B cell (primary cell): ENCODE measurements around the gene CLDN20. TPM values are rescaled to one million over a fixed set of nuclear protein-coding genes. Genes with fewer than 3 reads are reported as not detected.
"Not testable (repeated sequence)": the region's sequence is repeated elsewhere in the genome, so short reads cannot be mapped to it uniquely, and the experiment has no call there.

Experiments used
- ATAC-seq: fragments of 200-7000 bp; cut with Tn5 transposase; one replicate; pipeline ENCODE4 v1.10.0; 2021; ENCODE audit warnings: low read depth, mild to moderate bottlenecking, moderate number of reproducible peaks, moderate library complexity
- CTCF ChIA-PET: fragments of 350-600 bp; sonication (Branson Sonifier 250); formaldehyde crosslinking; loops from one replicate; lab custom pipeline; 2021; ENCODE audit warnings: antibody characterized with exemption, inconsistent platforms; lab: Charles Lee
- POLR2A ChIA-PET: fragments of 350-600 bp; sonication (Branson Sonifier 250); formaldehyde crosslinking; loops from one replicate; lab custom pipeline; 2021; ENCODE audit warnings: antibody characterized with exemption; lab: Charles Lee
- DNase-seq: peaks from one replicate; pipeline ENCODE4 v3.0.0; 2013
- H2AFZ ChIP-seq: 2 replicates; pipeline ENCODE4 v1.6.1; 2012; ENCODE audit warnings: mild to moderate bottlenecking, low read depth, low read length; ENCODE audit not compliant: insufficient read depth, poor library complexity, severe bottlenecking
- H3K27ac ChIP-seq, 2 donors: 1 replicate in 1 of 2; 2 replicates in 1 of 2; pipeline ENCODE4 v1.5.1; 2012 to 2013; ENCODE audit warnings: low read length in 2 of 2, mild to moderate bottlenecking in 2 of 2, moderate library complexity in 1 of 2
- H3K27me3 ChIP-seq, 4 experiments: fragments of 200-600 bp in 1 of 4; sonication (generic) in 1 of 4; replicated peaks in 1 of 4; 1 replicate in 2 of 4; 2 replicates in 2 of 4; pipeline versions ENCODE4 v1.6.1 to v1.7.0; 2013 to 2016; ENCODE audit warnings: low read length in 3 of 4, mild to moderate bottlenecking in 2 of 4, mixed read lengths in 1 of 4, moderate library complexity in 1 of 4; ENCODE audit not compliant: insufficient read depth in 4 of 4, control insufficient read depth in 3 of 4; ENCODE audit errors: control extremely low read depth in 1 of 4
- H3K36me3 ChIP-seq, 2 experiments: replicated peaks in 1 of 2; 1 replicate in 1 of 2; 2 replicates in 1 of 2; pipeline versions ENCODE4 v1.6.1 to v1.7.1; 2013; ENCODE audit warnings: low read length in 1 of 2; ENCODE audit not compliant: insufficient read depth in 2 of 2, control insufficient read depth in 1 of 2; ENCODE audit errors: control extremely low read depth in 1 of 2, extremely low read depth in 1 of 2
- H3K4me1 ChIP-seq, 2 donors: fragments of 200-600 bp in 1 of 2; sonication (generic) in 1 of 2; 1 replicate in 1 of 2; 2 replicates in 1 of 2; pipeline versions ENCODE4 v1.5.1 to v1.6.1; 2013 to 2017; ENCODE audit warnings: low read length in 2 of 2; ENCODE audit not compliant: control insufficient read depth in 2 of 2, insufficient read depth in 2 of 2
- H3K4me2 ChIP-seq: replicated peaks from 2 replicates; pipeline ENCODE3; 2012; ENCODE audit warnings: mild to moderate bottlenecking, low read depth, low read length; ENCODE audit not compliant: poor library complexity, severe bottlenecking
- H3K4me3 ChIP-seq, 5 experiments: fragments of 200-600 bp in 1 of 5; sonication (generic) in 1 of 5; 1 replicate in 3 of 5; 2 replicates in 2 of 5; pipeline versions ENCODE4 v1.5.1 to v1.7.0; 2011 to 2016; ENCODE audit warnings: low read length in 4 of 5, mild to moderate bottlenecking in 4 of 5, low read depth in 2 of 5, control low read depth in 1 of 5, moderate library complexity in 1 of 5; ENCODE audit not compliant: insufficient read depth in 1 of 5; ENCODE audit errors: control extremely low read depth in 1 of 5, extremely low read depth in 1 of 5
- H3K79me2 ChIP-seq: fragments of 200-600 bp; sonication (generic); one replicate; pipeline ENCODE4 v1.6.0; 2016; ENCODE audit warnings: low read length; ENCODE audit not compliant: control insufficient read depth, insufficient read depth
- H3K9ac ChIP-seq: fragments of 200-600 bp; sonication (generic); 2 replicates; pipeline ENCODE4 v1.6.1; 2017; ENCODE audit warnings: mild to moderate bottlenecking, low read length, moderate library complexity
- H3K9me3 ChIP-seq, 3 donors: one replicate each; pipeline versions ENCODE4 v1.6.1 to v1.7.1; 2013; ENCODE audit warnings: low read length in 2 of 3; ENCODE audit not compliant: control insufficient read depth in 2 of 3, insufficient read depth in 1 of 3; ENCODE audit errors: control extremely low read depth in 1 of 3
- H4K20me1 ChIP-seq: 2 replicates; pipeline ENCODE4 v1.6.0; 2012; ENCODE audit warnings: mild to moderate bottlenecking, low read length; ENCODE audit not compliant: insufficient read depth, control insufficient read depth, poor library complexity, severe bottlenecking
- H3K27ac Mint-ChIP-seq: one replicate; pipeline ENCODE4 v1.8.0; 2021; ENCODE audit warnings: mixed read lengths
- H3K27me3 Mint-ChIP-seq: one replicate; pipeline ENCODE4 v1.8.0; 2021; ENCODE audit warnings: mixed read lengths
- H3K4me1 Mint-ChIP-seq: one replicate; pipeline ENCODE4 v1.8.0; 2021; ENCODE audit warnings: mixed read lengths
- H3K4me3 Mint-ChIP-seq: one replicate; pipeline ENCODE4 v1.8.0; 2021; ENCODE audit warnings: mixed read lengths
- H3K9me3 Mint-ChIP-seq: one replicate; pipeline ENCODE4 v1.8.0; 2022; ENCODE audit warnings: mixed read lengths; ENCODE audit not compliant: insufficient read depth
- EZH2 ChIP-seq: IDR thresholded peaks from 2 replicates; pipeline ENCODE4 v1.6.1; 2012; ENCODE audit warnings: borderline replicate concordance, low read depth, mild to moderate bottlenecking, moderate library complexity, low read length; ENCODE audit not compliant: insufficient read depth, poor library complexity, severe bottlenecking
- WGBS: methylation state at CpG from one replicate; pipeline ENCODE4 v1.1.5; 2013; ENCODE audit warnings: missing lambda C conversion rate; ENCODE audit not compliant: insufficient coverage; 5-methylcytosine and 5-hydroxymethylcytosine counted together
- intact Hi-C: fragments of 100-400 bp; cut with micrococcal nuclease; formaldehyde crosslinking; loops from one replicate; pipeline ENCODE4 v1.10.0; 2022
- polyA plus RNA-seq: library from polyadenylated mRNA; depleted of rRNA; stranded (reverse); fragments of >200 nt; gene quantifications from 2 replicates; pipeline ENCODE4 v1.2.3, GENCODE V29; 2012
- total RNA-seq, 2 donors: library from RNA; stranded (reverse); fragments of 120-200 nt in 1 of 2; gene quantifications; 1 replicate in 1 of 2; 2 replicates in 1 of 2; pipeline versions ENCODE4 v1.2.3 to v1.2.4, GENCODE V29; 2013 to 2022
- TF ChIP-seq, protein P1 (sequence below): fragments of 200-600 bp; IDR thresholded peaks from one replicate; pipeline ENCODE4 v1.8.0; 2022; ENCODE audit warnings: antibody characterized with exemption, mild to moderate bottlenecking

Gene CLDN20
- total and polyA plus RNA-seq, 2 donors (not counting 1 experiment from before 2014, with no cell fraction given): not detected

DNA sequence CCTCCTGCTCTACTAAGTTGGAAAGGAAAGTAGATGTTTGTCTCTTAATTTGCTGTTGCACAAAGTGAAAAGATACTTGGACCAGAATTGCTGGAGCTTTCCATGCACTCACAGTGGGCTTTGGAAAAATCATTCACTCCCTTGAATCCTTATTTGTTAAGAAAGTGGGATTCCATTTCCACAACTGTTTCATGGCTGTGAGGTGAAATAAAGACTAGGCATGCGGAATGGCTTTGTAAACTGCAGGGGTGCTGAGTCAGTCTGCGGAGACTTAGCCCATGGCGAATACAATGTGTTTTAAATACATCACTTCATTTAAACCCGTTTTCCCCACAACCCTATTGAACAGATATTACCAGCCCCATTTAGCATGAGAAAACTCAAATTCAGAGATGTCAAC, 36.8 kb upstream of the CLDN20 start:
- Histone ChIP-seq H3K9ac (no peak overlapping the region), H3K4me2 (no peak overlapping the region), H3K4me1 (no peaks in the 10 kb centered on the region), H4K20me1 (no peaks in the 10 kb centered on the region), H2AFZ (no peak overlapping the region), H3K79me2 (no peaks in the 10 kb centered on the region), H3K27me3 (no peaks in the 10 kb centered on the region), H3K27ac (no peak overlapping the region), H3K36me3 (no peaks in the 10 kb centered on the region), H3K4me3 (no peak overlapping the region), H3K9me3 (peaks cover 0 to 5% (median 0%) of the 10 kb centered on the region in 3 donors)
- ChIA-PET POLR2A (no interaction called here), CTCF (interaction anchor here (1.0 kb wide), 1 partner anchor 299 kb away, joined by 3 read pairs; no protein-coding TSS in a partner anchor)
- H3K4me3 Mint-ChIP-seq: no peak overlapping the region
- intact Hi-C loops: no loop called here
- DNase-seq (no peak), ATAC-seq (no peak)
- H3K9me3 Mint-ChIP-seq: no peaks in the 10 kb centered on the region
- H3K27ac Mint-ChIP-seq: no peak overlapping the region
- TF ChIP-seq, protein P1, sequence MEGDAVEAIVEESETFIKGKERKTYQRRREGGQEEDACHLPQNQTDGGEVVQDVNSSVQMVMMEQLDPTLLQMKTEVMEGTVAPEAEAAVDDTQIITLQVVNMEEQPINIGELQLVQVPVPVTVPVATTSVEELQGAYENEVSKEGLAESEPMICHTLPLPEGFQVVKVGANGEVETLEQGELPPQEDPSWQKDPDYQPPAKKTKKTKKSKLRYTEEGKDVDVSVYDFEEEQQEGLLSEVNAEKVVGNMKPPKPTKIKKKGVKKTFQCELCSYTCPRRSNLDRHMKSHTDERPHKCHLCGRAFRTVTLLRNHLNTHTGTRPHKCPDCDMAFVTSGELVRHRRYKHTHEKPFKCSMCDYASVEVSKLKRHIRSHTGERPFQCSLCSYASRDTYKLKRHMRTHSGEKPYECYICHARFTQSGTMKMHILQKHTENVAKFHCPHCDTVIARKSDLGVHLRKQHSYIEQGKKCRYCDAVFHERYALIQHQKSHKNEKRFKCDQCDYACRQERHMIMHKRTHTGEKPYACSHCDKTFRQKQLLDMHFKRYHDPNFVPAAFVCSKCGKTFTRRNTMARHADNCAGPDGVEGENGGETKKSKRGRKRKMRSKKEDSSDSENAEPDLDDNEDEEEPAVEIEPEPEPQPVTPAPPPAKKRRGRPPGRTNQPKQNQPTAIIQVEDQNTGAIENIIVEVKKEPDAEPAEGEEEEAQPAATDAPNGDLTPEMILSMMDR: no peak
- 94% methylated on average over 2 of the region's 4 CpGs for WGBS
- no peaks in the 10 kb centered on the region for H3K27me3 Mint-ChIP-seq
- H3K4me1 Mint-ChIP-seq: peaks cover 4% of the 10 kb centered on the region

DNA sequence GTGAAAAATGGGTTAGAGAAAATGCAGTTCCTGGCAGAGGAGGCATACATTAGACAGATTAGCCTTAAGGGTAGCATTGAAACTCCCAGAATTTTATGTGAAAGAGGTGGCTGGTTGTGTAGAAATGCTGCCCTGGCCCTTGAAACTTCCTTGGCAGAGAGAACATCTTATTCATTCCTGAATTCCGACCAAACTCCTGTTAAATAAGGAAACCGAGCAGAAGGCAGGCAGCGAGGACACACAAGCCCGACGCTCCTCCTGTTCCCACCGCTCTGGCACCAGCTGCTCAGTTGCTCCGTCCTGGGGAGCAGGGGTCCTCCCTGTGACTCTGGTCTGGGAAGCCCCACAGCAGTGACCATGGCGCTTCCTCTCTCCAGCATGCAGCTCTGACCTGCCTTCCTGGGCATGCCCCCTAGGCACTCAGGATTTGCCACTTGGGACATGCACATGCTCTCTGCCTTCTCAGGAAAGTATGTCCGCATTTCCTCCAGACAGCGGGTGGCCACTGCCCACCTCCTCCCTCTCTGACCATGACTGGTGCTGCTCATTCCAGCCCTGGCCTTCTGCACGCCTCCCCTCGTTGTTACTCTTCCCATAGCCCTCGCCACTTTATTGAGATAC, 35.2 kb upstream of the CLDN20 start:
- ChIA-PET CTCF (no interaction called here), POLR2A (no interaction called here)
- Histone ChIP-seq H3K36me3 (no peaks in the 10 kb centered on the region), H3K4me3 (no peak overlapping the region), H3K4me2 (no peak overlapping the region), H3K4me1 (no peaks in the 10 kb centered on the region), H3K9ac (no peak overlapping the region), H2AFZ (no peak overlapping the region), H3K27me3 (no peaks in the 10 kb centered on the region), H4K20me1 (no peaks in the 10 kb centered on the region), H3K9me3 (peaks cover 0 to 5% (median 0%) of the 10 kb centered on the region in 3 donors), H3K27ac (no peak overlapping the region), H3K79me2 (no peaks in the 10 kb centered on the region)
- no peak overlapping the region for H3K27ac Mint-ChIP-seq
- no peaks in the 10 kb centered on the region for H3K27me3 Mint-ChIP-seq
- no peak for TF ChIP-seq EZH2
- TF ChIP-seq, protein P1: no peak
- no peak for ATAC-seq
- H3K4me3 Mint-ChIP-seq: no peak overlapping the region
- intact Hi-C loops: no loop called here
- peaks cover 4% of the 10 kb centered on the region for H3K4me1 Mint-ChIP-seq
- DNase-seq: no peak
- no peaks in the 10 kb centered on the region for H3K9me3 Mint-ChIP-seq
- 98% methylated on average over 12 of the region's 13 CpGs for WGBS

DNA sequence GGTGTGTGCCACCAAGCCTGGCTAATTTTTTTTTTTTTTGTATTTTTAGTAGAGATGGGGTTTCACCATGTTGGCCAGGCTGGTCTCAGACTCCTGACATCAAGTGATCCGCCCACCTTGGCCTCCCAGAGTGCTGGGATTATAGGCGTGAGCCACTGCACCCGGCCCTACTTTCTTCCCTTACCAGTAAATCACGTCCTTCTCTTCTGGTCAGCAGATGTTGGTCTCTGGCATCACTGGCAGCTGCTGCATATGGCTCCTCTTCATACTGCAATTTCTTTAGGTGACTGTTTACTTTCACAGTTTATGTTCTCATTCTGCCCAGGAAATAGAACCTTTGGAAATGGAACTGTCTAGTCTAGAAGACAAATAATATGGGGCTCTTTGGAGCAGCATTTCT, 32.8 kb upstream of the CLDN20 start:
- intact Hi-C loops, POLR2A ChIA-PET, H3K9ac ChIP-seq, H3K4me3 Mint-ChIP-seq, H3K9me3 ChIP-seq, ATAC-seq, H3K27ac Mint-ChIP-seq, H3K4me3 ChIP-seq, H3K27me3 Mint-ChIP-seq, H3K9me3 Mint-ChIP-seq, H3K4me1 ChIP-seq, H4K20me1 ChIP-seq, H3K4me1 Mint-ChIP-seq, DNase-seq, H3K36me3 ChIP-seq, H3K79me2 ChIP-seq, H2AFZ ChIP-seq, H3K27me3 ChIP-seq, H3K4me2 ChIP-seq, H3K27ac ChIP-seq: not testable (repeated sequence)
- CTCF ChIA-PET: interaction anchor here (1.5 kb wide), 1 partner anchor 53 kb away, joined by 4 read pairs; no protein-coding TSS in a partner anchor
- WGBS: 100% methylated on average over 3 of the region's 4 CpGs
